HEK293 (cell line): ENCODE measurements around the gene PILRB.
"Not testable (repeated sequence)": the region's sequence is repeated elsewhere in the genome, so short reads cannot be mapped to it uniquely, and the experiment has no call there.

Experiments
- CTCF ChIA-PET: fragments of 350-600 bp; formaldehyde crosslinking; extraction: SDS; loops from one replicate; lab custom pipeline; 2021; ENCODE audit warnings: antibody characterized with exemption; lab: Yijun Ruan, JAX
- POLR2A ChIA-PET: fragments of 300-600 bp; formaldehyde crosslinking; extraction: SDS; loops from one replicate; lab custom pipeline; 2020; ENCODE audit warnings: antibody characterized with exemption, inconsistent platforms; lab: Yijun Ruan, JAX
- H3K27ac ChIP-seq: fragments of 200-500 bp; sonication (Bioruptor generic); 2 replicates; pipeline ENCODE4 v1.5.1; 2014; ENCODE audit warnings: low read depth, low read length, control low read depth, inconsistent platforms; ENCODE audit errors: extremely low read depth
- H3K36me3 ChIP-seq, 2 experiments: fragments of 200-500 bp in 1 of 2; sonication (Bioruptor generic) in 1 of 2; 1 replicate in 1 of 2; 2 replicates in 1 of 2; pipeline ENCODE4 v1.5.1; 2014 to 2017; ENCODE audit warnings: inconsistent platforms in 2 of 2, low read length in 2 of 2; ENCODE audit not compliant: control insufficient read depth in 2 of 2, insufficient read depth in 1 of 2
- H3K4me1 ChIP-seq: fragments of 200-500 bp; sonication (Bioruptor generic); 2 replicates; pipeline ENCODE4 v1.5.1; 2014; ENCODE audit warnings: mild to moderate bottlenecking, low read length, inconsistent platforms; ENCODE audit not compliant: control insufficient read depth, insufficient read depth
- H3K4me3 ChIP-seq: 2 replicates; pipeline ENCODE4 v1.5.1; 2011; ENCODE audit warnings: low read depth, mild to moderate bottlenecking, control low read depth, low read length, moderate library complexity
- H3K9me3 ChIP-seq: fragments of 200-500 bp; sonication (Bioruptor generic); 2 replicates; pipeline ENCODE4 v1.5.1; 2014; ENCODE audit warnings: low read depth, low read length, inconsistent platforms; ENCODE audit not compliant: control insufficient read depth, insufficient read depth
- ATF2 ChIP-seq: fragments of 450-650 bp; formaldehyde crosslinking; IDR thresholded peaks from 2 replicates; pipeline ENCODE4 v1.5.1; 2016; ENCODE audit warnings: missing biosample characterization, missing genetic modification characterization, low read depth
- EGR2 ChIP-seq: fragments of 450-650 bp; formaldehyde crosslinking; IDR thresholded peaks from 2 replicates; pipeline ENCODE4 v1.5.1; 2016; ENCODE audit warnings: low read depth, missing biosample characterization, missing genetic modification characterization
- HIC1 ChIP-seq: fragments of 450-650 bp; formaldehyde crosslinking; IDR thresholded peaks from 2 replicates; pipeline ENCODE4 v1.5.1; 2016; ENCODE audit warnings: missing biosample characterization, missing genetic modification characterization
- PRDM4 ChIP-seq: fragments of 450-650 bp; formaldehyde crosslinking; IDR thresholded peaks from 2 replicates; pipeline ENCODE4 v1.5.1; 2017; ENCODE audit warnings: missing biosample characterization, missing genetic modification characterization
- RBAK ChIP-seq: fragments of 450-650 bp; formaldehyde crosslinking; IDR thresholded peaks from 2 replicates; pipeline ENCODE4 v1.5.1; 2016; ENCODE audit warnings: missing biosample characterization, missing genetic modification characterization
- SCRT1 ChIP-seq: fragments of 450-650 bp; formaldehyde crosslinking; IDR thresholded peaks from 2 replicates; pipeline ENCODE4 v1.5.1; 2016; ENCODE audit warnings: missing biosample characterization, missing genetic modification characterization, borderline replicate concordance
- SCRT2 ChIP-seq: fragments of 450-650 bp; formaldehyde crosslinking; IDR thresholded peaks from 2 replicates; pipeline ENCODE4 v1.5.1; 2016; ENCODE audit warnings: missing biosample characterization, missing genetic modification characterization
- SP2 ChIP-seq: fragments of 450-650 bp; formaldehyde crosslinking; IDR thresholded peaks from 2 replicates; pipeline ENCODE4 v1.5.1; 2016; ENCODE audit warnings: missing biosample characterization, missing genetic modification characterization
- ZFHX2 ChIP-seq: fragments of 450-650 bp; formaldehyde crosslinking; conservative IDR thresholded peaks from 2 replicates; pipeline ENCODE4 v1.5.1; 2016; ENCODE audit warnings: missing biosample characterization, missing genetic modification characterization
- ZNF138 ChIP-seq: fragments of 450-650 bp; formaldehyde crosslinking; IDR thresholded peaks from 2 replicates; pipeline ENCODE4 v1.5.1; 2016; ENCODE audit warnings: missing biosample characterization, missing genetic modification characterization, borderline replicate concordance
- ZNF184 ChIP-seq: fragments of 450-650 bp; IDR thresholded peaks from 2 replicates; pipeline ENCODE4 v1.5.1; 2018; ENCODE audit warnings: missing biosample characterization, mild to moderate bottlenecking, missing genetic modification characterization
- ZNF23 ChIP-seq: fragments of 450-650 bp; formaldehyde crosslinking; IDR thresholded peaks from 2 replicates; pipeline ENCODE4 v1.5.1; 2016; ENCODE audit warnings: missing biosample characterization, missing genetic modification characterization, borderline replicate concordance
- ZNF785 ChIP-seq: fragments of 450-650 bp; formaldehyde crosslinking; IDR thresholded peaks from 2 replicates; pipeline ENCODE4 v1.5.1; 2016; ENCODE audit warnings: missing biosample characterization, missing genetic modification characterization

The PILRB gene

GRCh38 chr7:100351657-100352058, 6.3 kb upstream of the PILRB start:
- Histone ChIP-seq H3K4me1 (no peaks in the 10 kb centered on the region), H3K36me3 (peaks cover 31 to 93% of the 10 kb centered on the region in 2 experiments), H3K4me3 (no peak overlapping the region), H3K27ac (no peak overlapping the region), H3K9me3 (no peaks in the 10 kb centered on the region)
- TF ChIP-seq ZFHX2 (tag by site-specific recombination) (peak; percentile 35; the same call in 1 of the 2 replicates), EGR2 (tag by site-specific recombination) (peak; percentile 68), HIC1 (tag by site-specific recombination) (no peak)
- CTCF ChIA-PET: interaction anchor here (0.7 kb wide), 1 partner anchor 60 kb away, joined by 3 read pairs; no protein-coding TSS in a partner anchor
- POLR2A ChIA-PET: no interaction called here

- H3K27ac ChIP-seq, H3K4me3 ChIP-seq, H3K4me1 ChIP-seq, POLR2A ChIA-PET, H3K9me3 ChIP-seq: not testable (repeated sequence)
- H3K36me3 ChIP-seq: peaks cover 27 to 93% of the 10 kb centered on the region in 2 experiments
- CTCF ChIA-PET: interaction anchor here (0.7 to 0.9 kb wide), 2 partner anchors 8 to 61 kb away, joined by 3 read pairs; no protein-coding TSS in a partner anchor
These were observed 5.6 kb upstream of the PILRB start for GRCh38 chr7:100352230-100352781.

GRCh38 chr7:100352984-100353684, 4.8 kb upstream of the PILRB start:
- CTCF ChIA-PET: interaction anchor here (0.9 to 1.3 kb wide), 2 partner anchors 9 to 224 kb away, joined by 3 read pairs; no protein-coding TSS in a partner anchor

GRCh38 chr7:100353685-100354330, 4.1 kb upstream of the PILRB start:
- H3K9me3 ChIP-seq: no peaks in the 10 kb centered on the region
- TF ChIP-seq ZNF23: no peak
- TF ChIP-seq ZFHX2 (tag by site-specific recombination): peak; percentile 88
- no peak for TF ChIP-seq ATF2
- peak; percentile 98 for TF ChIP-seq SCRT1 (tag by site-specific recombination)
- TF ChIP-seq EGR2 (tag by site-specific recombination): peak; percentile 80; the same call in 1 of the 2 replicates
- peak; percentile 92 for TF ChIP-seq SCRT2
- no peak for TF ChIP-seq RBAK (tag by site-specific recombination)
- no peak overlapping the region for H3K4me3 ChIP-seq
- no peaks in the 10 kb centered on the region for H3K4me1 ChIP-seq
- H3K27ac ChIP-seq: no peak overlapping the region
- POLR2A ChIA-PET: no interaction called here
- CTCF ChIA-PET: interaction anchor here (1.3 kb wide), 1 partner anchor 225 kb away, joined by 3 read pairs; no protein-coding TSS in a partner anchor
- peaks cover 28 to 94% of the 10 kb centered on the region in 2 experiments for H3K36me3 ChIP-seq

More at GRCh38 chr7:100352984-100353684, 4.8 kb upstream of the PILRB start:
- Histone ChIP-seq H3K9me3 (no peaks in the 10 kb centered on the region), H3K27ac (no peak overlapping the region), H3K4me3 (no peak overlapping the region), H3K4me1 (no peaks in the 10 kb centered on the region), H3K36me3 (peaks cover 32 to 91% of the 10 kb centered on the region in 2 experiments)
- TF ChIP-seq SP2 (no peak), ZNF184 (tag by site-specific recombination) (no peak), PRDM4 (no peak), ZNF785 (no peak), ZNF138 (tag by site-specific recombination) (no peak)
- POLR2A ChIA-PET: no interaction called here
